CD4-positive, alpha-beta T cell (primary cell): ENCODE results near the gene WDR38. TPM values are rescaled to one million over a fixed set of nuclear protein-coding genes. Genes with fewer than 3 reads are reported as not detected.

Experiments used
- ATAC-seq: fragments of 200-7000 bp; cut with Tn5 transposase; one replicate; pipeline ENCODE4 v1.10.0; 2022; ENCODE audit warnings: mild to moderate bottlenecking; ENCODE audit not compliant: poor library complexity
- CTCF ChIA-PET: fragments of 350-600 bp; sonication (Branson Sonifier 250); formaldehyde crosslinking; loops from one replicate; lab custom pipeline; 2021; ENCODE audit warnings: antibody characterized with exemption, inconsistent platforms; lab: Charles Lee
- POLR2A ChIA-PET: fragments of 350-600 bp; sonication (Branson Sonifier 250); formaldehyde crosslinking; loops from one replicate; lab custom pipeline; 2021; ENCODE audit warnings: antibody characterized with exemption, inconsistent platforms; lab: Charles Lee
- DNase-seq, 14 experiments: peaks; one replicate each; pipeline ENCODE4 v3.0.0-alpha.2; 2013 to 2020; ENCODE audit warnings: mixed read lengths in 2 of 14
- H3K27ac ChIP-seq, 2 donors: one replicate each; pipeline versions ENCODE4 v1.5.1 to v1.7.0; 2013; ENCODE audit warnings: low read length in 2 of 2, low read depth in 1 of 2, mild to moderate bottlenecking in 1 of 2
- H3K27me3 ChIP-seq, 2 experiments: 1 replicate in 1 of 2; 2 replicates in 1 of 2; pipeline versions ENCODE4 v1.6.1 to v1.7.0; 2013; ENCODE audit warnings: low read length in 2 of 2, control low read depth in 1 of 2, mild to moderate bottlenecking in 1 of 2, moderate library complexity in 1 of 2; ENCODE audit not compliant: insufficient read depth in 2 of 2, control insufficient read depth in 1 of 2
- H3K36me3 ChIP-seq: one replicate; pipeline ENCODE4 v1.6.1; 2013; ENCODE audit warnings: low read length, control low read depth; ENCODE audit not compliant: insufficient read depth
- H3K4me1 ChIP-seq: one replicate; pipeline ENCODE4 v1.6.1; 2013; ENCODE audit warnings: low read length, control low read depth; ENCODE audit not compliant: insufficient read depth
- H3K4me3 ChIP-seq: one replicate; pipeline ENCODE4 v1.5.1; 2013; ENCODE audit warnings: mild to moderate bottlenecking, low read length, moderate library complexity
- H3K9me3 ChIP-seq, 2 experiments: 1 replicate in 1 of 2; 2 replicates in 1 of 2; pipeline versions ENCODE4 v1.6.1 to v1.7.0; 2013; ENCODE audit warnings: low read length in 2 of 2, mild to moderate bottlenecking in 2 of 2, control low read depth in 1 of 2, moderate library complexity in 1 of 2; ENCODE audit not compliant: control insufficient read depth in 1 of 2, insufficient read depth in 1 of 2
- H3K27ac Mint-ChIP-seq: one replicate; pipeline ENCODE4 v1.8.0; 2020; ENCODE audit warnings: mixed read lengths
- H3K27me3 Mint-ChIP-seq: one replicate; pipeline ENCODE4 v1.8.0; 2021; ENCODE audit warnings: mixed read lengths
- H3K36me3 Mint-ChIP-seq: one replicate; pipeline ENCODE4 v1.8.0; 2021; ENCODE audit warnings: low read depth, mixed read lengths
- H3K4me1 Mint-ChIP-seq: one replicate; pipeline ENCODE4 v1.8.0; 2021; ENCODE audit warnings: low read depth, mixed read lengths
- H3K4me3 Mint-ChIP-seq: one replicate; pipeline ENCODE4 v1.8.0; 2020; ENCODE audit warnings: mild to moderate bottlenecking, mixed read lengths
- H3K9me3 Mint-ChIP-seq: one replicate; pipeline ENCODE4 v1.8.0; 2020; ENCODE audit warnings: mixed read lengths
- CTCF ChIP-seq: fragments of 200-600 bp; IDR thresholded peaks from one replicate; pipeline ENCODE4 v1.8.0; 2022; ENCODE audit warnings: antibody characterized with exemption, mild to moderate bottlenecking
- intact Hi-C, 2 experiments: fragments of 100-400 bp; cut with DNase I in 1 of 2; cut with micrococcal nuclease in 1 of 2; formaldehyde crosslinking; loops; one replicate each; pipeline versions ENCODE4 v1.15.1 to v1.9.0; 2023 to 2025; cut with DNase I, micrococcal nuclease
- total RNA-seq, 174 experiments: library from RNA in 2 of 174; stranded (reverse) in 2 of 174; gene quantifications; one replicate each; pipeline ENCODE4 v1.2.3 and lab custom pipeline; 2021 to 2026

WDR38 gene
- total RNA-seq, 2 experiments from 2014 or later: not detected

- no peaks in the 10 kb centered on the region for H3K9me3 ChIP-seq
- peaks cover 0 to 2% of the 10 kb centered on the region in 2 experiments for H3K27me3 ChIP-seq
- Mint-ChIP-seq H3K4me1 (no peaks in the 10 kb centered on the region), H3K27me3 (peaks cover 14% of the 10 kb centered on the region), H3K4me3 (no peak overlapping the region), H3K36me3 (no peaks in the 10 kb centered on the region), H3K27ac (no peak overlapping the region), H3K9me3 (no peaks in the 10 kb centered on the region)
- H3K36me3 ChIP-seq: no peaks in the 10 kb centered on the region
- intact Hi-C loops: no loop called here
- no peak overlapping the region for H3K27ac ChIP-seq
- DNase-seq (no peak), ATAC-seq (no peak)
- peaks cover 4% of the 10 kb centered on the region for H3K4me1 ChIP-seq
- TF ChIP-seq CTCF: no peak
- ChIA-PET CTCF (no interaction called here), POLR2A (no interaction called here)
- no peak overlapping the region for H3K4me3 ChIP-seq
These were observed 34.6 kb upstream of the WDR38 start for GRCh38 chr9:124818431-124819281.

- intact Hi-C loops: no loop called here
- Mint-ChIP-seq H3K36me3 (no peaks in the 10 kb centered on the region), H3K27ac (no peak overlapping the region), H3K4me3 (no peak overlapping the region), H3K4me1 (no peaks in the 10 kb centered on the region), H3K9me3 (no peaks in the 10 kb centered on the region), H3K27me3 (peaks cover 14% of the 10 kb centered on the region)
- H3K4me3 ChIP-seq: no peak overlapping the region
- peaks cover 0 to 2% of the 10 kb centered on the region in 2 experiments for H3K27me3 ChIP-seq
- no peak overlapping the region for H3K27ac ChIP-seq
- no peaks in the 10 kb centered on the region for H3K9me3 ChIP-seq
- CTCF ChIA-PET: no interaction called here
- ATAC-seq (no peak), DNase-seq (no peak)
- H3K4me1 ChIP-seq: peaks cover 4% of the 10 kb centered on the region
- POLR2A ChIA-PET: no interaction called here
- no peaks in the 10 kb centered on the region for H3K36me3 ChIP-seq
- TF ChIP-seq CTCF: no peak
These were observed 32.3 kb upstream of the WDR38 start for GRCh38 chr9:124820698-124821623.

DNA sequence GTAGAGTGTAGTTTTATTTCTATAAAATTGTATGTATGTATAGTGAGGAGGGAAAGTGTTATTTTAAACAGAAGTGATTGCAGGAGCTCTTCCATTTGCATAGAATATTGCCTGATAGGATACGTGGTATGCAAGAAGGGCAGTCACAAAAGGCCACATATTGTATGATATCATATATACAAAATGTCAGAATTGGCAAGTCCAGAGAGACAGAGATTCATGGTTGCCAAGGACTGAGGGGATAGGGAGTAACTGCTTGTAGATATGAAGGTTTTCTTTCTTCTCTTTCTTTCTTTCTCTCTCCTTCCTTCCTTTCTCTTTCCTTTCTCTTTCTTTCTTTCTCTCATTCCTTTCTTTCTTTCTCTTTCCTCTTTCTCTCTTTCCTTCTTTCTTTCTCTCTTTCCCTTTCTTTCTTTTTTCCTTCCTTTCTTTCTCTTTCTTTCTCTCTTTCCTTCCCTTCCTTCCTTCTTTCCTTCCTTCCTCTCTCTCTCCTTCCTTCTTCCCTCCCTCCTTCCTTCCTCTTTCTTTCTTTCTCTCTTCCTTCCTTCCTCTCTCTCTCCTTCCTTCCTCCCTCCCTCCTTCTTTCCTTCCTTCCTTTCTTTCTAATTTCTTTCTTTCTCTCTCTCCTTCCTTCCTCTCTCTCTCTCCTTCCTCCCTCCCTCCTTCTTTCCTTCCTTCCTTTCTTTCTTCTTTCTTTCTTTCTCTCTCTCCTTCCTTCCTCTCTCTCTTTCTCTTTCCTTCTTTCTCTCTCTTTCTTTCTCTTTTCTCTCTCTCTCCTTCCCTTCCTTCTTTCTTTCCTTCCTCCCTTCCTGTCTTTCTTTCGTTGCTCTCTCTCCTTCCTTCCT lies 24.5 kb upstream of the WDR38 start:
- Histone ChIP-seq H3K4me1 (no peaks in the 10 kb centered on the region), H3K4me3 (no peak overlapping the region), H3K36me3 (no peaks in the 10 kb centered on the region), H3K9me3 (no peaks in the 10 kb centered on the region), H3K27ac (no peak overlapping the region), H3K27me3 (peaks cover 0 to 2% of the 10 kb centered on the region in 2 experiments)
- no peak overlapping the region for H3K4me3 Mint-ChIP-seq
- no peaks in the 10 kb centered on the region for H3K9me3 Mint-ChIP-seq
- no peak for TF ChIP-seq CTCF
- no peaks in the 10 kb centered on the region for H3K36me3 Mint-ChIP-seq
- H3K27ac Mint-ChIP-seq: no peak overlapping the region
- DNase-seq: no peak
- intact Hi-C loops: no loop called here
- CTCF ChIA-PET: no interaction called here
- H3K4me1 Mint-ChIP-seq: no peaks in the 10 kb centered on the region
- POLR2A ChIA-PET: no interaction called here
- no peaks in the 10 kb centered on the region for H3K27me3 Mint-ChIP-seq
- ATAC-seq: no peak
